ENCODE results near the gene AGGF1. TPM values are rescaled to one million over a fixed set of nuclear protein-coding genes. Genes with fewer than 3 reads are reported as not detected.
"Not testable (repeated sequence)": the region's sequence is repeated elsewhere in the genome, so short reads cannot be mapped to it uniquely, and the experiment has no call there.

Gene AGGF1
- total and polyA plus RNA-seq, 2 donors: 15.3 to 24.8 TPM

GRCh38 chr5:77101298-77101697 lies 71.1 kb downstream of the AGGF1 start:
- H3K27me3 ChIP-seq (ENCODE audit: control insufficient read depth in 2 of 2, insufficient read depth in 1 of 2, low read length in 1 of 2): no peaks in the 10 kb centered on the region
- WGBS: 96% methylated on average over 4 of the region's 4 CpGs
- no peak overlapping the region for H3K27ac ChIP-seq (ENCODE audit: low read depth in 1 of 2, low read length in 1 of 2)
- no peak for DNase-seq (ENCODE audit: low read depth in 6 of 9, low spot score in 9 of 9)
- no peak overlapping the region for H3K4me3 ChIP-seq (ENCODE audit: low read length in 2 of 2)
- H3K36me3 ChIP-seq (ENCODE audit: control insufficient read depth in 2 of 2, insufficient read depth in 2 of 2, low read length in 1 of 2): no peaks in the 10 kb centered on the region
- H3K9me3 ChIP-seq (ENCODE audit: control insufficient read depth in 2 of 2, insufficient read depth in 1 of 2, low read length in 1 of 2): no peaks in the 10 kb centered on the region
- H3K4me1 ChIP-seq (ENCODE audit: control insufficient read depth in 2 of 2, insufficient read depth in 2 of 2, low read length in 2 of 2): no peaks in the 10 kb centered on the region

GRCh38 chr5:77102549-77102948 lies 72.3 kb downstream of the AGGF1 start:
- Histone ChIP-seq H3K27me3 (ENCODE audit: control insufficient read depth in 2 of 2, insufficient read depth in 1 of 2, low read length in 1 of 2) (no peaks in the 10 kb centered on the region), H3K27ac (ENCODE audit: low read depth in 1 of 2, low read length in 1 of 2) (peak overlapping the region in 1 of 2 donors; percentile 20), H3K36me3 (ENCODE audit: control insufficient read depth in 2 of 2, insufficient read depth in 2 of 2, low read length in 1 of 2) (no peaks in the 10 kb centered on the region), H3K4me3 (ENCODE audit: low read length in 2 of 2) (no peak overlapping the region), H3K4me1 (ENCODE audit: control insufficient read depth in 2 of 2, insufficient read depth in 2 of 2, low read length in 2 of 2) (no peaks in the 10 kb centered on the region), H3K9me3 (ENCODE audit: control insufficient read depth in 2 of 2, insufficient read depth in 1 of 2, low read length in 1 of 2) (no peaks in the 10 kb centered on the region)
- 97% methylated on average over 7 of the region's 7 CpGs for WGBS
- DNase-seq (ENCODE audit: low read depth in 6 of 9, low spot score in 9 of 9): no peak

GRCh38 chr5:77103457-77103856 lies 73.3 kb downstream of the AGGF1 start:
- Histone ChIP-seq H3K9me3 (ENCODE audit: control insufficient read depth in 2 of 2, insufficient read depth in 1 of 2, low read length in 1 of 2) (no peaks in the 10 kb centered on the region), H3K4me1 (ENCODE audit: control insufficient read depth in 2 of 2, insufficient read depth in 2 of 2, low read length in 2 of 2) (no peaks in the 10 kb centered on the region), H3K4me3 (ENCODE audit: low read length in 2 of 2) (no peak overlapping the region), H3K36me3 (ENCODE audit: control insufficient read depth in 2 of 2, insufficient read depth in 2 of 2, low read length in 1 of 2) (no peaks in the 10 kb centered on the region), H3K27ac (ENCODE audit: low read depth in 1 of 2, low read length in 1 of 2) (no peak overlapping the region), H3K27me3 (ENCODE audit: control insufficient read depth in 2 of 2, insufficient read depth in 1 of 2, low read length in 1 of 2) (no peaks in the 10 kb centered on the region)
- WGBS: 94% methylated on average over 1 of the region's 1 CpG
- no peak for DNase-seq (ENCODE audit: low read depth in 6 of 9, low spot score in 9 of 9)

- H3K4me1 ChIP-seq (ENCODE audit: control insufficient read depth in 2 of 2, insufficient read depth in 2 of 2, low read length in 2 of 2): no peaks in the 10 kb centered on the region
These were observed 74.6 kb downstream of the AGGF1 start for GRCh38 chr5:77104813-77105212.

GRCh38 chr5:77107035-77107434 lies 76.8 kb downstream of the AGGF1 start:
- H3K27ac ChIP-seq (ENCODE audit: low read depth in 1 of 2, low read length in 1 of 2); H3K36me3 ChIP-seq (ENCODE audit: control insufficient read depth in 2 of 2, insufficient read depth in 2 of 2, low read length in 1 of 2); H3K9me3 ChIP-seq (ENCODE audit: control insufficient read depth in 2 of 2, insufficient read depth in 1 of 2, low read length in 1 of 2); H3K4me1 ChIP-seq (ENCODE audit: control insufficient read depth in 2 of 2, insufficient read depth in 2 of 2, low read length in 2 of 2); H3K27me3 ChIP-seq (ENCODE audit: control insufficient read depth in 2 of 2, insufficient read depth in 1 of 2, low read length in 1 of 2); DNase-seq (ENCODE audit: low read depth in 6 of 9, low spot score in 9 of 9); H3K4me3 ChIP-seq (ENCODE audit: low read length in 2 of 2): not testable (repeated sequence)
- WGBS: 99% methylated on average over 4 of the region's 4 CpGs

More at GRCh38 chr5:77104813-77105212, 74.6 kb downstream of the AGGF1 start:
- Histone ChIP-seq H3K4me3 (ENCODE audit: low read length in 2 of 2) (no peak overlapping the region), H3K9me3 (ENCODE audit: control insufficient read depth in 2 of 2, insufficient read depth in 1 of 2, low read length in 1 of 2) (no peaks in the 10 kb centered on the region), H3K27ac (ENCODE audit: low read depth in 1 of 2, low read length in 1 of 2) (no peak overlapping the region), H3K36me3 (ENCODE audit: control insufficient read depth in 2 of 2, insufficient read depth in 2 of 2, low read length in 1 of 2) (no peaks in the 10 kb centered on the region), H3K27me3 (ENCODE audit: control insufficient read depth in 2 of 2, insufficient read depth in 1 of 2, low read length in 1 of 2) (no peaks in the 10 kb centered on the region)
- no peak for DNase-seq (ENCODE audit: low read depth in 6 of 9, low spot score in 9 of 9)

Other genes starting within 250 kb of the AGGF1 start
- gene F2RL1, start 211.4 kb upstream of the AGGF1 start, total RNA-seq: 0.66 TPM
- gene F2RL1, start 211.4 kb upstream of the AGGF1 start, polyA plus RNA-seq: 3.0 TPM
- gene S100Z, start 180.4 kb upstream of the AGGF1 start, total RNA-seq: 1.5 TPM
- gene S100Z, start 180.4 kb upstream of the AGGF1 start, polyA plus RNA-seq: 1.6 TPM
- 0.76 TPM for gene CRHBP, start 77.4 kb upstream of the AGGF1 start, total RNA-seq
- gene CRHBP, start 77.4 kb upstream of the AGGF1 start, polyA plus RNA-seq: 0.78 TPM
- gene ZBED3, start 56.9 kb downstream of the AGGF1 start, total RNA-seq: 1.1 TPM
- gene ZBED3, start 56.9 kb downstream of the AGGF1 start, polyA plus RNA-seq: 4.6 TPM
- gene PDE8B, start 180.3 kb downstream of the AGGF1 start, total RNA-seq: 0.38 TPM
- gene PDE8B, start 180.3 kb downstream of the AGGF1 start, polyA plus RNA-seq: 1.5 TPM